Astrocyte (in vitro differentiated cells and primary cell): ENCODE measurements around the gene FNDC3B. TPM values are rescaled to one million over a fixed set of nuclear protein-coding genes. Genes with fewer than 3 reads are reported as not detected.

Experiments
- DNase-seq: peaks from one replicate; pipeline ENCODE4 v3.0.0-alpha.2; 2010; ENCODE audit warnings: low read depth
- FAIRE-seq: peaks from 2 replicates; lab custom pipeline; 2011; peaks lifted over from hg19 to GRCh38; lab: Jason Lieb, UNC
- H2AFZ ChIP-seq: 2 replicates; pipeline ENCODE4 v1.6.0; 2012; ENCODE audit warnings: low read depth, low read length, inconsistent platforms
- H3K27ac ChIP-seq: 2 replicates; pipeline ENCODE4 v1.5.1; 2011; ENCODE audit warnings: low read depth, low read length, inconsistent platforms
- H3K27me3 ChIP-seq: 2 replicates; pipeline ENCODE4 v1.6.0; 2011; ENCODE audit warnings: low read length, inconsistent platforms; ENCODE audit not compliant: insufficient read depth
- H3K36me3 ChIP-seq: 2 replicates; pipeline ENCODE4 v1.5.1; 2011; ENCODE audit warnings: low read length, inconsistent platforms; ENCODE audit not compliant: insufficient read depth
- H3K4me1 ChIP-seq: 2 replicates; pipeline ENCODE4 v1.5.1; 2011; ENCODE audit warnings: low read length, inconsistent platforms; ENCODE audit not compliant: insufficient read depth
- H3K4me2 ChIP-seq: 2 replicates; pipeline ENCODE4 v1.6.0; 2012; ENCODE audit warnings: low read length, inconsistent platforms
- H3K4me3 ChIP-seq: 2 replicates; pipeline ENCODE4 v1.5.1; 2011; ENCODE audit warnings: low read depth, mild to moderate bottlenecking, low read length, inconsistent platforms; ENCODE audit not compliant: insufficient read depth
- H3K79me2 ChIP-seq: 2 replicates; pipeline ENCODE4 v1.6.0; 2012; ENCODE audit warnings: mild to moderate bottlenecking, low read length, inconsistent platforms; ENCODE audit not compliant: insufficient read depth
- H3K9ac ChIP-seq: 2 replicates; pipeline ENCODE4 v1.6.0; 2012; ENCODE audit warnings: mild to moderate bottlenecking, low read length, inconsistent platforms
- H3K9me3 ChIP-seq: 2 replicates; pipeline ENCODE4 v1.5.1; 2012; ENCODE audit warnings: low read depth, mild to moderate bottlenecking, low read length, inconsistent platforms; ENCODE audit not compliant: insufficient read depth
- H4K20me1 ChIP-seq: 2 replicates; pipeline ENCODE4 v1.6.0; 2012; ENCODE audit warnings: low read length, inconsistent platforms; ENCODE audit not compliant: insufficient read depth
- H3K27ac Mint-ChIP-seq: one replicate; pipeline ENCODE4 v1.8.0; 2021; ENCODE audit warnings: mild to moderate bottlenecking, mixed read lengths; ENCODE audit not compliant: unreplicated experiment
- H3K27me3 Mint-ChIP-seq: one replicate; pipeline ENCODE4 v1.8.0; 2021; ENCODE audit warnings: low read depth, mixed read lengths; ENCODE audit not compliant: unreplicated experiment
- H3K36me3 Mint-ChIP-seq: one replicate; pipeline ENCODE4 v1.8.0; 2021; ENCODE audit warnings: low read depth, mixed read lengths; ENCODE audit not compliant: unreplicated experiment
- H3K4me1 Mint-ChIP-seq: one replicate; pipeline ENCODE4 v1.8.0; 2021; ENCODE audit warnings: low read depth, mixed read lengths; ENCODE audit not compliant: unreplicated experiment
- H3K4me3 Mint-ChIP-seq: one replicate; pipeline ENCODE4 v1.8.0; 2021; ENCODE audit warnings: mild to moderate bottlenecking, moderate library complexity, mixed read lengths; ENCODE audit not compliant: unreplicated experiment
- H3K9me3 Mint-ChIP-seq: one replicate; pipeline ENCODE4 v1.8.0; 2021; ENCODE audit warnings: mild to moderate bottlenecking, mixed read lengths; ENCODE audit not compliant: unreplicated experiment
- CTCF ChIP-seq: IDR thresholded peaks from 2 replicates; pipeline ENCODE4 v1.5.1; 2011; ENCODE audit warnings: low read depth, mild to moderate bottlenecking, inconsistent platforms, low read length, moderate library complexity; ENCODE audit not compliant: insufficient read depth
- EZH2 ChIP-seq: IDR thresholded peaks from 2 replicates; pipeline ENCODE4 v1.6.1; 2012; ENCODE audit warnings: mild to moderate bottlenecking, low read length, inconsistent platforms; ENCODE audit not compliant: insufficient read depth
- total RNA-seq: library from RNA; stranded (reverse); gene quantifications from 2 replicates; pipeline ENCODE4 v1.2.1, GENCODE V29; 2021

The FNDC3B gene
- total RNA-seq, 1 donor from 2014 or later: 327 TPM

- FAIRE-seq (no peak), DNase-seq (no peak)
- Mint-ChIP-seq H3K36me3 (no peaks in the 10 kb centered on the region), H3K4me1 (no peaks in the 10 kb centered on the region), H3K27ac (no peak overlapping the region), H3K4me3 (no peak overlapping the region), H3K9me3 (peaks cover 1% of the 10 kb centered on the region), H3K27me3 (no peaks in the 10 kb centered on the region)
- no peak overlapping the region for H3K9ac ChIP-seq
- H3K4me3 ChIP-seq: no peak overlapping the region
- H3K4me1 ChIP-seq: no peaks in the 10 kb centered on the region
- no peak overlapping the region for H3K4me2 ChIP-seq
- H3K79me2 ChIP-seq: no peaks in the 10 kb centered on the region
- no peak overlapping the region for H3K27ac ChIP-seq
- H3K9me3 ChIP-seq: no peaks in the 10 kb centered on the region
- H3K36me3 ChIP-seq: no peaks in the 10 kb centered on the region
- no peaks in the 10 kb centered on the region for H4K20me1 ChIP-seq
- TF ChIP-seq CTCF: no peak
- H3K27me3 ChIP-seq: no peaks in the 10 kb centered on the region
- no peak overlapping the region for H2AFZ ChIP-seq
Observed at GRCh38 chr3:172024679-172025078, 14.7 kb upstream of the FNDC3B start.

GRCh38 chr3:172029425-172030098, 9.8 kb upstream of the FNDC3B start:
- Histone ChIP-seq H3K9me3 (no peaks in the 10 kb centered on the region), H3K4me3 (no peak overlapping the region), H3K9ac (no peak overlapping the region), H3K4me1 (no peaks in the 10 kb centered on the region), H3K4me2 (no peak overlapping the region), H3K36me3 (no peaks in the 10 kb centered on the region), H2AFZ (no peak overlapping the region), H3K79me2 (no peaks in the 10 kb centered on the region), H3K27me3 (no peaks in the 10 kb centered on the region), H4K20me1 (no peaks in the 10 kb centered on the region), H3K27ac (no peak overlapping the region)
- H3K4me3 Mint-ChIP-seq: no peak overlapping the region
- no peaks in the 10 kb centered on the region for H3K27me3 Mint-ChIP-seq
- TF ChIP-seq CTCF (no peak), EZH2 (no peak)
- H3K27ac Mint-ChIP-seq: no peak overlapping the region
- no peaks in the 10 kb centered on the region for H3K36me3 Mint-ChIP-seq
- no peak for DNase-seq
- FAIRE-seq: no peak
- H3K4me1 Mint-ChIP-seq: no peaks in the 10 kb centered on the region
- H3K9me3 Mint-ChIP-seq: no peaks in the 10 kb centered on the region

- H3K9ac ChIP-seq: no peak overlapping the region
- H3K4me1 ChIP-seq: no peaks in the 10 kb centered on the region
- no peaks in the 10 kb centered on the region for H3K79me2 ChIP-seq
- no peak for FAIRE-seq
- no peaks in the 10 kb centered on the region for H3K27me3 Mint-ChIP-seq
- no peaks in the 10 kb centered on the region for H4K20me1 ChIP-seq
- no peaks in the 10 kb centered on the region for H3K36me3 Mint-ChIP-seq
- H3K27ac ChIP-seq: no peak overlapping the region
- H2AFZ ChIP-seq: no peak overlapping the region
- H3K27me3 ChIP-seq: no peaks in the 10 kb centered on the region
- no peaks in the 10 kb centered on the region for H3K9me3 ChIP-seq
- no peak overlapping the region for H3K4me3 Mint-ChIP-seq
- H3K36me3 ChIP-seq: no peaks in the 10 kb centered on the region
- DNase-seq: no peak
- H3K9me3 Mint-ChIP-seq: no peaks in the 10 kb centered on the region
- TF ChIP-seq CTCF: no peak
- no peak for TF ChIP-seq EZH2
- no peak overlapping the region for H3K4me2 ChIP-seq
- no peak overlapping the region for H3K27ac Mint-ChIP-seq
- no peak overlapping the region for H3K4me3 ChIP-seq
- peaks cover 2% of the 10 kb centered on the region for H3K4me1 Mint-ChIP-seq
Observed at GRCh38 chr3:172030181-172030580, 9.2 kb upstream of the FNDC3B start.
